ENCODE data around the gene ALDH5A1. TPM values are rescaled to one million over a fixed set of nuclear protein-coding genes. Genes with fewer than 3 reads are reported as not detected.

The ALDH5A1 gene
- total RNA-seq, 1 experiment from 2014 or later: 19.1 TPM

- Histone ChIP-seq H3K4me1 (replicated peaks; ENCODE audit: insufficient read depth) (no peaks in the 10 kb centered on the region), H3K79me2 (ENCODE audit: low read depth) (no peaks in the 10 kb centered on the region), H3K27ac (no peak overlapping the region), H3K9me3 (ENCODE audit: insufficient read depth, low read depth) (no peaks in the 10 kb centered on the region), H3F3A (ENCODE audit: insufficient read depth, low read depth) (no peaks in the 10 kb centered on the region), H4K20me1 (ENCODE audit: insufficient read depth) (no peaks in the 10 kb centered on the region), H2AFZ (no peak overlapping the region), H3K36me3 (ENCODE audit: low read depth) (peaks cover 18% of the 10 kb centered on the region; the same call in 1 of the 2 replicates), H3K27me3 (ENCODE audit: insufficient read depth, low read depth) (no peaks in the 10 kb centered on the region), H3K9me2 (ENCODE audit: insufficient read depth) (no peaks in the 10 kb centered on the region), H3K4me3 (no peak overlapping the region), H3K4me2 (no peak overlapping the region)
- ChIA-PET CTCF (no interaction called here), POLR2A (ENCODE audit: unreplicated experiment) (interaction anchor here (0.5 kb wide), 1 partner anchor 60 kb away, joined by 3 read pairs; no protein-coding TSS in a partner anchor)
- TF ChIP-seq, protein P1, sequence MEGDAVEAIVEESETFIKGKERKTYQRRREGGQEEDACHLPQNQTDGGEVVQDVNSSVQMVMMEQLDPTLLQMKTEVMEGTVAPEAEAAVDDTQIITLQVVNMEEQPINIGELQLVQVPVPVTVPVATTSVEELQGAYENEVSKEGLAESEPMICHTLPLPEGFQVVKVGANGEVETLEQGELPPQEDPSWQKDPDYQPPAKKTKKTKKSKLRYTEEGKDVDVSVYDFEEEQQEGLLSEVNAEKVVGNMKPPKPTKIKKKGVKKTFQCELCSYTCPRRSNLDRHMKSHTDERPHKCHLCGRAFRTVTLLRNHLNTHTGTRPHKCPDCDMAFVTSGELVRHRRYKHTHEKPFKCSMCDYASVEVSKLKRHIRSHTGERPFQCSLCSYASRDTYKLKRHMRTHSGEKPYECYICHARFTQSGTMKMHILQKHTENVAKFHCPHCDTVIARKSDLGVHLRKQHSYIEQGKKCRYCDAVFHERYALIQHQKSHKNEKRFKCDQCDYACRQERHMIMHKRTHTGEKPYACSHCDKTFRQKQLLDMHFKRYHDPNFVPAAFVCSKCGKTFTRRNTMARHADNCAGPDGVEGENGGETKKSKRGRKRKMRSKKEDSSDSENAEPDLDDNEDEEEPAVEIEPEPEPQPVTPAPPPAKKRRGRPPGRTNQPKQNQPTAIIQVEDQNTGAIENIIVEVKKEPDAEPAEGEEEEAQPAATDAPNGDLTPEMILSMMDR (conservative IDR thresholded peaks at IDR 0.05): no peak
- no peak for TF ChIP-seq EZH2 (IDR thresholded peaks at IDR 0.05; ENCODE audit: low read depth)
- BruUV-seq (replicated peaks): no TSS peak
- intact Hi-C loops (cut with micrococcal nuclease; ENCODE audit: unreplicated experiment): no loop called here
- DNase-seq: no peak
These were observed 69.3 kb downstream of the ALDH5A1 start for GRCh38 chr6:24564081-24564480.

DNA sequence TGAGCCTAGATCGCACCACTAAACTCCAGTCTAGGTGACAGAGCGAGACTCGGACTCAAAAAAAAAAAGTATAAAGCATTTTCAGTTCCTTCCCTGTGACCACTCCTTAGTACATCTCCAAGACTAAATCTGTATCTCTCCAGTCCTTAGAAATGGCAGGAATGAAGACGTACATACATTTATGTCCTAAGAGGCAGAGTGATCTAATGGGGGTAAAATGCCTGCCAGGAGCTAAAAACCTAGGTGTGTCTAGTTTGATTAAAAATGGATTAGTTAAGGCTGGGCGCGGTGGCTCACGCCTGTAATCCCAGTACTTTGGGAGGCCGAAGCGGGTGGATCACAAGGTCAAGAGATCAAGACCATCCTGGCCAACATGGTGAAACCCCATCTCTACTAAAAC, 70.4 kb downstream of the ALDH5A1 start:
- no TSS peak for BruUV-seq (replicated peaks)
- Histone ChIP-seq H3K4me1 (replicated peaks; ENCODE audit: insufficient read depth) (no peaks in the 10 kb centered on the region), H3K9me3 (ENCODE audit: insufficient read depth, low read depth) (no peaks in the 10 kb centered on the region), H3K27ac (no peak overlapping the region), H3K79me2 (ENCODE audit: low read depth) (no peaks in the 10 kb centered on the region), H3F3A (ENCODE audit: insufficient read depth, low read depth) (no peaks in the 10 kb centered on the region), H3K36me3 (ENCODE audit: low read depth) (peaks cover 10% of the 10 kb centered on the region; the same call in 1 of the 2 replicates), H4K20me1 (ENCODE audit: insufficient read depth) (no peaks in the 10 kb centered on the region), H3K4me2 (no peak overlapping the region), H3K4me3 (no peak overlapping the region), H2AFZ (no peak overlapping the region), H3K9me2 (ENCODE audit: insufficient read depth) (no peaks in the 10 kb centered on the region), H3K27me3 (ENCODE audit: insufficient read depth, low read depth) (no peaks in the 10 kb centered on the region)
- ChIA-PET POLR2A (ENCODE audit: unreplicated experiment) (no interaction called here), CTCF (interaction anchor here (0.7 kb wide), 1 partner anchor 88 kb away, joined by 4 read pairs; no protein-coding TSS in a partner anchor)
- TF ChIP-seq, protein P1 (conservative IDR thresholded peaks at IDR 0.05): no peak
- DNase-seq: no peak
- intact Hi-C loops (cut with micrococcal nuclease; ENCODE audit: unreplicated experiment): no loop called here

- Histone ChIP-seq H3K4me1 (replicated peaks; ENCODE audit: insufficient read depth) (no peaks in the 10 kb centered on the region), H3K4me2 (no peak overlapping the region), H3K4me3 (no peak overlapping the region), H4K20me1 (ENCODE audit: insufficient read depth) (no peaks in the 10 kb centered on the region), H3K79me2 (ENCODE audit: low read depth) (no peaks in the 10 kb centered on the region), H3K27me3 (ENCODE audit: insufficient read depth, low read depth) (no peaks in the 10 kb centered on the region), H3K9me3 (ENCODE audit: insufficient read depth, low read depth) (no peaks in the 10 kb centered on the region), H3K27ac (no peak overlapping the region), H2AFZ (no peak overlapping the region), H3K9me2 (ENCODE audit: insufficient read depth) (no peaks in the 10 kb centered on the region), H3F3A (ENCODE audit: insufficient read depth, low read depth) (no peaks in the 10 kb centered on the region), H3K36me3 (ENCODE audit: low read depth) (0 out of 2 replicates have a peak, but pooled peaks cover 1% of the 10 kb centered on the region)
- ChIA-PET POLR2A (ENCODE audit: unreplicated experiment) (interaction anchor here (0.6 kb wide), 1 partner anchor 135 kb away, joined by 6 read pairs; no protein-coding TSS in a partner anchor), CTCF (no interaction called here)
- no peak for TF ChIP-seq EZH2 (IDR thresholded peaks at IDR 0.05; ENCODE audit: low read depth)
- TF ChIP-seq, protein P1 (conservative IDR thresholded peaks at IDR 0.05): no peak
- intact Hi-C loops (cut with micrococcal nuclease; ENCODE audit: unreplicated experiment): no loop called here
- BruUV-seq (replicated peaks): no TSS peak
- DNase-seq: no peak
These were observed 71.4 kb downstream of the ALDH5A1 start for GRCh38 chr6:24566020-24566767.
